Measurements from ENCODE around the gene HTT-AS.
"Not testable (repeated sequence)": the region's sequence is repeated elsewhere in the genome, so short reads cannot be mapped to it uniquely, and the experiment has no call there.

HTT-AS gene

GRCh38 chr4:3107691-3108121 is 33.4 kb upstream of the HTT-AS start:
- no peak for DNase-seq (ENCODE audit: insufficient read length, low spot score)
- no peak for FAIRE-seq
- no peak for TF ChIP-seq POLR2A (IDR thresholded peaks at IDR 0.05; ENCODE audit: low read depth, low read length)

- no peak for DNase-seq (ENCODE audit: insufficient read length, low spot score)
- TF ChIP-seq POLR2A (IDR thresholded peaks at IDR 0.05; ENCODE audit: low read depth, low read length) = no peak
- no peak for FAIRE-seq
Measured at GRCh38 chr4:3107271-3107670, 32.9 kb upstream of the HTT-AS start.

GRCh38 chr4:3106339-3107186 is 32.2 kb upstream of the HTT-AS start:
- peak; percentile 48 for FAIRE-seq
- peak; percentile 88 for DNase-seq (ENCODE audit: insufficient read length, low spot score)

GRCh38 chr4:3098346-3098745 is 24.0 kb upstream of the HTT-AS start:
- no peak for FAIRE-seq
- no peak for DNase-seq (ENCODE audit: insufficient read length, low spot score)
- TF ChIP-seq POLR2A (IDR thresholded peaks at IDR 0.05; ENCODE audit: low read depth, low read length) = no peak

More at GRCh38 chr4:3106339-3107186, 32.2 kb upstream of the HTT-AS start:
- no peak for TF ChIP-seq POLR2A (IDR thresholded peaks at IDR 0.05; ENCODE audit: low read depth, low read length)

GRCh38 chr4:3096202-3096601 is 21.9 kb upstream of the HTT-AS start:
- FAIRE-seq = no peak
- no peak for DNase-seq (ENCODE audit: insufficient read length, low spot score)
- TF ChIP-seq POLR2A (IDR thresholded peaks at IDR 0.05; ENCODE audit: low read depth, low read length) = no peak

GRCh38 chr4:3094701-3095100 is 20.4 kb upstream of the HTT-AS start:
- not testable (repeated sequence) for DNase-seq (ENCODE audit: insufficient read length, low spot score); FAIRE-seq

- DNase-seq (ENCODE audit: insufficient read length, low spot score) = no peak
- no peak for FAIRE-seq
- TF ChIP-seq POLR2A (IDR thresholded peaks at IDR 0.05; ENCODE audit: low read depth, low read length) = no peak
Measured at GRCh38 chr4:3091464-3091863, 17.1 kb upstream of the HTT-AS start.

- FAIRE-seq (no peak), DNase-seq (ENCODE audit: insufficient read length, low spot score) (no peak)
- no peak for TF ChIP-seq POLR2A (IDR thresholded peaks at IDR 0.05; ENCODE audit: low read depth, low read length)
Measured at GRCh38 chr4:3087115-3087797, 12.9 kb upstream of the HTT-AS start.

GRCh38 chr4:3085948-3086670 is 11.8 kb upstream of the HTT-AS start:
- DNase-seq (ENCODE audit: insufficient read length, low spot score) (no peak), FAIRE-seq (no peak)
- TF ChIP-seq POLR2A (IDR thresholded peaks at IDR 0.05; ENCODE audit: low read depth, low read length) = no peak

GRCh38 chr4:3083732-3084131 is 9.4 kb upstream of the HTT-AS start:
- TF ChIP-seq POLR2A (IDR thresholded peaks at IDR 0.05; ENCODE audit: low read depth, low read length) = no peak
- FAIRE-seq (no peak), DNase-seq (ENCODE audit: insufficient read length, low spot score) (no peak)

GRCh38 chr4:3082925-3083515 is 8.7 kb upstream of the HTT-AS start:
- DNase-seq (ENCODE audit: insufficient read length, low spot score) (no peak), FAIRE-seq (no peak)
- TF ChIP-seq POLR2A (IDR thresholded peaks at IDR 0.05; ENCODE audit: low read depth, low read length) = no peak

- DNase-seq (ENCODE audit: insufficient read length, low spot score) (no peak), FAIRE-seq (no peak)
- no peak for TF ChIP-seq POLR2A (IDR thresholded peaks at IDR 0.05; ENCODE audit: low read depth, low read length)
Measured at GRCh38 chr4:3079694-3080123, 5.4 kb upstream of the HTT-AS start.

- no peak for TF ChIP-seq POLR2A (IDR thresholded peaks at IDR 0.05; ENCODE audit: low read depth, low read length)
- FAIRE-seq = no peak
- no peak for DNase-seq (ENCODE audit: insufficient read length, low spot score)
Measured at GRCh38 chr4:3077796-3078195, 3.5 kb upstream of the HTT-AS start.

- DNase-seq (ENCODE audit: insufficient read length, low spot score) = no peak
- no peak for TF ChIP-seq POLR2A (IDR thresholded peaks at IDR 0.05; ENCODE audit: low read depth, low read length)
- no peak for FAIRE-seq
Measured at GRCh38 chr4:3075652-3075981, 1.3 kb upstream of the HTT-AS start.
